Common myeloid progenitor, CD34-positive (primary cell): ENCODE data around the gene MFAP4.

Experiments used
- CTCF ChIA-PET: fragments of 350-600 bp; sonication (Branson Sonifier 250); formaldehyde crosslinking; loops from one replicate; lab custom pipeline; 2021; ENCODE audit warnings: antibody characterized with exemption; lab: Charles Lee
- POLR2A ChIA-PET: fragments of 350-600 bp; sonication (Branson Sonifier 250); formaldehyde crosslinking; loops from one replicate; lab custom pipeline; 2021; ENCODE audit warnings: antibody characterized with exemption; lab: Charles Lee
- DNase-seq, 3 donors: peaks; one replicate each; pipeline versions ENCODE4 v3.0.0 to v3.0.0-alpha.2; 2013
- H3K27ac ChIP-seq, 2 experiments: 1 replicate in 1 of 2; 2 replicates in 1 of 2; pipeline ENCODE4 v1.7.0; 2013; ENCODE audit warnings: inconsistent platforms in 2 of 2, low read length in 2 of 2, mild to moderate bottlenecking in 2 of 2, low read depth in 1 of 2, moderate library complexity in 1 of 2; ENCODE audit not compliant: severe bottlenecking in 2 of 2, insufficient read depth in 1 of 2, poor library complexity in 1 of 2
- H3K27me3 ChIP-seq, 5 experiments: replicated peaks in 2 of 5; 1 replicate in 3 of 5; 2 replicates in 2 of 5; pipeline versions ENCODE4 v1.6.1 to v1.7.0; 2013; ENCODE audit warnings: low read length in 4 of 5, mild to moderate bottlenecking in 2 of 5, moderate library complexity in 2 of 5, inconsistent platforms in 1 of 5; ENCODE audit not compliant: insufficient read depth in 5 of 5, control insufficient read depth in 4 of 5
- H3K36me3 ChIP-seq, 4 experiments: 1 replicate in 2 of 4; 2 replicates in 2 of 4; pipeline versions ENCODE4 v1.6.1 to v1.7.0; 2013; ENCODE audit warnings: low read length in 3 of 4, control low read depth in 1 of 4, mild to moderate bottlenecking in 1 of 4; ENCODE audit not compliant: control insufficient read depth in 4 of 4, insufficient read depth in 4 of 4
- H3K4me1 ChIP-seq, 4 experiments: 1 replicate in 3 of 4; 2 replicates in 1 of 4; pipeline versions ENCODE4 v1.6.1 to v1.7.1; 2013; ENCODE audit warnings: low read length in 3 of 4, mild to moderate bottlenecking in 3 of 4, control low read depth in 1 of 4, inconsistent platforms in 1 of 4, moderate library complexity in 1 of 4; ENCODE audit not compliant: control insufficient read depth in 4 of 4, insufficient read depth in 4 of 4; ENCODE audit errors: control extremely low read depth in 1 of 4
- H3K4me3 ChIP-seq, 7 experiments: 1 replicate in 4 of 7; 2 replicates in 3 of 7; pipeline versions ENCODE4 v1.5.1 to v1.7.0; 2013; ENCODE audit warnings: mild to moderate bottlenecking in 7 of 7, low read length in 6 of 7, moderate library complexity in 6 of 7, inconsistent platforms in 2 of 7, low read depth in 2 of 7, control low read depth in 1 of 7; ENCODE audit not compliant: insufficient read depth in 4 of 7, control insufficient read depth in 1 of 7; ENCODE audit errors: extremely low read depth in 1 of 7
- H3K9me3 ChIP-seq, 5 experiments: 1 replicate in 4 of 5; 2 replicates in 1 of 5; pipeline versions ENCODE4 v1.6.1 to v1.7.1; 2013; ENCODE audit warnings: low read length in 4 of 5, mild to moderate bottlenecking in 2 of 5, inconsistent platforms in 1 of 5, low read depth in 1 of 5, moderate library complexity in 1 of 5; ENCODE audit not compliant: control insufficient read depth in 4 of 5, insufficient read depth in 2 of 5; ENCODE audit errors: control extremely low read depth in 1 of 5
- WGBS: methylation state at CpG from one replicate; pipeline ENCODE4 v1.1.5; 2013; ENCODE audit not compliant: insufficient coverage; 5-methylcytosine and 5-hydroxymethylcytosine counted together

The MFAP4 gene

GRCh38 chr17:19345067-19345460 lies 41.9 kb downstream of the MFAP4 start:
- Histone ChIP-seq H3K27me3 (peaks cover 0 to 32% (median 10%) of the 10 kb centered on the region in 5 experiments), H3K27ac (no peak overlapping the region), H3K36me3 (no peaks in the 10 kb centered on the region), H3K4me3 (no peak overlapping the region), H3K4me1 (no peaks in the 10 kb centered on the region), H3K9me3 (no peaks in the 10 kb centered on the region)
- DNase-seq: no peak
- CTCF ChIA-PET: interaction anchor here (2.2 kb wide), 1 partner anchor 13 kb away, joined by 6 read pairs; no protein-coding TSS in a partner anchor
- WGBS: 98% methylated on average over 6 of the region's 7 CpGs
- POLR2A ChIA-PET: interaction anchor here (0.6 kb wide), 1 partner anchor 99 kb away, joined by 3 read pairs; no protein-coding TSS in a partner anchor

GRCh38 chr17:19344311-19345066 lies 42.5 kb downstream of the MFAP4 start:
- CTCF ChIA-PET: interaction anchor here (0.5 kb wide), 1 partner anchor 689 kb away, joined by 3 read pairs; no protein-coding TSS in a partner anchor
- H3K9me3 ChIP-seq: no peaks in the 10 kb centered on the region
- no peaks in the 10 kb centered on the region for H3K4me1 ChIP-seq
- no peak overlapping the region for H3K27ac ChIP-seq
- no peaks in the 10 kb centered on the region for H3K36me3 ChIP-seq
- no peak for DNase-seq
- H3K4me3 ChIP-seq: no peak overlapping the region
- 95% methylated on average over 33 of the region's 40 CpGs for WGBS
- H3K27me3 ChIP-seq: peaks cover 0 to 38% (median 10%) of the 10 kb centered on the region in 5 experiments
- POLR2A ChIA-PET: interaction anchor here (0.6 kb wide), 1 partner anchor 100 kb away, joined by 3 read pairs; no protein-coding TSS in a partner anchor

GRCh38 chr17:19343671-19344151 lies 43.3 kb downstream of the MFAP4 start:
- CTCF ChIA-PET: interaction anchor here (0.5 to 1.8 kb wide), 2 partner anchors 22 to 689 kb away, joined by 3 to 6 read pairs; no protein-coding TSS in a partner anchor
- POLR2A ChIA-PET: no interaction called here
- Histone ChIP-seq H3K27me3 (peaks cover 0 to 44% (median 16%) of the 10 kb centered on the region in 5 experiments), H3K27ac (no peak overlapping the region), H3K4me1 (no peaks in the 10 kb centered on the region), H3K36me3 (no peaks in the 10 kb centered on the region), H3K9me3 (no peaks in the 10 kb centered on the region), H3K4me3 (no peak overlapping the region)
- WGBS: over 99% methylated on average over 11 of the region's 13 CpGs
- DNase-seq: no peak

GRCh38 chr17:19343256-19343630 lies 43.7 kb downstream of the MFAP4 start:
- no peak for DNase-seq
- Histone ChIP-seq H3K4me3 (no peak overlapping the region), H3K4me1 (no peaks in the 10 kb centered on the region), H3K27me3 (peaks cover 0 to 48% (median 16%) of the 10 kb centered on the region in 5 experiments), H3K27ac (no peak overlapping the region), H3K9me3 (no peaks in the 10 kb centered on the region), H3K36me3 (no peaks in the 10 kb centered on the region)
- WGBS: 93% methylated on average over 5 of the region's 7 CpGs
- ChIA-PET POLR2A (no interaction called here), CTCF (interaction anchor here (1.8 kb wide), 1 partner anchor 21 kb away, joined by 6 read pairs; no protein-coding TSS in a partner anchor)

- no peaks in the 10 kb centered on the region for H3K4me1 ChIP-seq
- DNase-seq: no peak
- ChIA-PET CTCF (interaction anchor here (1.8 kb wide), 1 partner anchor 21 kb away, joined by 6 read pairs; no protein-coding TSS in a partner anchor), POLR2A (no interaction called here)
- no peak overlapping the region for H3K27ac ChIP-seq
- H3K36me3 ChIP-seq: no peaks in the 10 kb centered on the region
- 85% methylated on average over 3 of the region's 7 CpGs for WGBS
- peaks cover 0 to 48% (median 19%) of the 10 kb centered on the region in 5 experiments for H3K27me3 ChIP-seq
- H3K4me3 ChIP-seq: no peak overlapping the region
- no peaks in the 10 kb centered on the region for H3K9me3 ChIP-seq
These were observed 44.3 kb downstream of the MFAP4 start for GRCh38 chr17:19342611-19343255.

- no peak overlapping the region for H3K4me3 ChIP-seq
These were observed 45.1 kb downstream of the MFAP4 start for GRCh38 chr17:19341641-19342610.

More at GRCh38 chr17:19341641-19342610, 45.1 kb downstream of the MFAP4 start:
- no peaks in the 10 kb centered on the region for H3K4me1 ChIP-seq
- ChIA-PET POLR2A (no interaction called here), CTCF (interaction anchor here (0.7 to 1.8 kb wide), 2 partner anchors 20 to 21 kb away, joined by 4 to 6 read pairs; partner anchors contain the start of gene B9D1)
- no peak overlapping the region for H3K27ac ChIP-seq
- H3K36me3 ChIP-seq: no peaks in the 10 kb centered on the region
- DNase-seq: no peak
- 91% methylated on average over 19 of the region's 20 CpGs for WGBS
- no peaks in the 10 kb centered on the region for H3K9me3 ChIP-seq
- H3K27me3 ChIP-seq: peaks cover 0 to 56% (median 27%) of the 10 kb centered on the region in 5 experiments
